HG02885 (cell line): ENCODE results near the gene KCNB1.

Experiments used
- ATAC-seq: cut with Tn5 transposase; IDR thresholded peaks from one replicate; pipeline ENCODE4 v1.9.1; 2021; ENCODE audit warnings: mild to moderate bottlenecking; ENCODE audit not compliant: unreplicated experiment, poor library complexity

Gene KCNB1

GRCh38 chr20:49503176-49503575 lies 20.7 kb upstream of the KCNB1 start:
- no peak for ATAC-seq

GRCh38 chr20:49501917-49502316 lies 19.4 kb upstream of the KCNB1 start:
- no peak for ATAC-seq

- ATAC-seq = no peak
Measured at GRCh38 chr20:49497398-49497669, 14.9 kb upstream of the KCNB1 start.

GRCh38 chr20:49496553-49497397 lies 14.3 kb upstream of the KCNB1 start:
- no peak for ATAC-seq

- no peak for ATAC-seq
Measured at GRCh38 chr20:49496043-49496442, 13.6 kb upstream of the KCNB1 start.

- ATAC-seq = no peak
Measured at GRCh38 chr20:49490689-49491088, 8.2 kb upstream of the KCNB1 start.

GRCh38 chr20:49489688-49490087 lies 7.2 kb upstream of the KCNB1 start:
- ATAC-seq = no peak

- ATAC-seq = no peak
Measured at GRCh38 chr20:49486064-49486463, 3.6 kb upstream of the KCNB1 start.

- ATAC-seq = no peak
Measured at GRCh38 chr20:49485563-49485962, 3.1 kb upstream of the KCNB1 start.

- no peak for ATAC-seq
Measured at GRCh38 chr20:49484180-49485140, 2.0 kb upstream of the KCNB1 start.

- ATAC-seq = no peak
Measured at GRCh38 chr20:49483696-49484123, 1.2 kb upstream of the KCNB1 start.

GRCh38 chr20:49483018-49483695 lies 689 bp upstream of the KCNB1 start:
- ATAC-seq = no peak

GRCh38 chr20:49482173-49482572 lies 295 bp downstream of the KCNB1 start:
- ATAC-seq = no peak

GRCh38 chr20:49481116-49481515 lies 1.4 kb downstream of the KCNB1 start:
- ATAC-seq = no peak

- ATAC-seq = no peak
Measured at GRCh38 chr20:49480236-49480635, 2.2 kb downstream of the KCNB1 start.

- ATAC-seq = no peak
Measured at GRCh38 chr20:49479785-49480184, 2.7 kb downstream of the KCNB1 start.

GRCh38 chr20:49478754-49479689 lies 3.4 kb downstream of the KCNB1 start:
- ATAC-seq = no peak

GRCh38 chr20:49478266-49478665 lies 4.2 kb downstream of the KCNB1 start:
- no peak for ATAC-seq

GRCh38 chr20:49477200-49477599 lies 5.3 kb downstream of the KCNB1 start:
- no peak for ATAC-seq

GRCh38 chr20:49476016-49476355 lies 6.5 kb downstream of the KCNB1 start:
- ATAC-seq = no peak
